GM19397 (cell line): ENCODE results near the gene RPE.

Experiments
- ATAC-seq: cut with Tn5 transposase; IDR thresholded peaks from one replicate; pipeline ENCODE4 v1.9.1; 2021; ENCODE audit warnings: mild to moderate bottlenecking, moderate library complexity; ENCODE audit not compliant: unreplicated experiment

Gene RPE

GRCh38 chr2:210000464-210001324 is 1.7 kb upstream of the RPE start:
- no peak for ATAC-seq

- no peak for ATAC-seq
Measured at GRCh38 chr2:210003359-210003758, 921 bp downstream of the RPE start.

- ATAC-seq: no peak
Measured at GRCh38 chr2:210004881-210005280, 2.4 kb downstream of the RPE start.

GRCh38 chr2:210007895-210008294 is 5.5 kb downstream of the RPE start:
- ATAC-seq: no peak

GRCh38 chr2:210009126-210009525 is 6.7 kb downstream of the RPE start:
- no peak for ATAC-seq

GRCh38 chr2:210009896-210010295 is 7.5 kb downstream of the RPE start:
- no peak for ATAC-seq

- no peak for ATAC-seq
Measured at GRCh38 chr2:210020138-210020537, 17.7 kb downstream of the RPE start.

GRCh38 chr2:210022824-210023223 is 20.4 kb downstream of the RPE start:
- no peak for ATAC-seq

- no peak for ATAC-seq
Measured at GRCh38 chr2:210027608-210028007, 25.2 kb downstream of the RPE start.

- ATAC-seq: no peak
Measured at GRCh38 chr2:210028178-210028577, 25.7 kb downstream of the RPE start.

- ATAC-seq: no peak
Measured at GRCh38 chr2:210034087-210034683, 31.7 kb downstream of the RPE start.

GRCh38 chr2:210035679-210036078 is 33.2 kb downstream of the RPE start:
- ATAC-seq: no peak

GRCh38 chr2:210038078-210038477 is 35.6 kb downstream of the RPE start:
- ATAC-seq: no peak

- ATAC-seq: no peak
Measured at GRCh38 chr2:210046851-210047500, 44.5 kb downstream of the RPE start.

- no peak for ATAC-seq
Measured at GRCh38 chr2:210049831-210050230, 47.4 kb downstream of the RPE start.

GRCh38 chr2:210050885-210051284 is 48.4 kb downstream of the RPE start:
- ATAC-seq: no peak

- no peak for ATAC-seq
Measured at GRCh38 chr2:210054696-210055095, 52.3 kb downstream of the RPE start.

GRCh38 chr2:210055825-210056224 is 53.4 kb downstream of the RPE start:
- ATAC-seq: no peak

GRCh38 chr2:210063306-210063705 is 60.9 kb downstream of the RPE start:
- no peak for ATAC-seq
